Measurements from ENCODE around the gene RNF135. TPM values are rescaled to one million over a fixed set of nuclear protein-coding genes. Genes with fewer than 3 reads are reported as not detected.
"Not testable (repeated sequence)": the region's sequence is repeated elsewhere in the genome, so short reads cannot be mapped to it uniquely, and the experiment has no call there.

The RNF135 gene
- total RNA-seq, 2 experiments from 2014 or later: 7.8 to 8.7 TPM

GRCh38 chr17:30952638-30953393 is 18.0 kb upstream of the RNF135 start:
- CTCF ChIA-PET: interaction anchor here (0.6 kb wide), 1 partner anchor 34 kb away, joined by 3 read pairs; no protein-coding TSS in a partner anchor
- POLR2A ChIA-PET: no interaction called here

DNA sequence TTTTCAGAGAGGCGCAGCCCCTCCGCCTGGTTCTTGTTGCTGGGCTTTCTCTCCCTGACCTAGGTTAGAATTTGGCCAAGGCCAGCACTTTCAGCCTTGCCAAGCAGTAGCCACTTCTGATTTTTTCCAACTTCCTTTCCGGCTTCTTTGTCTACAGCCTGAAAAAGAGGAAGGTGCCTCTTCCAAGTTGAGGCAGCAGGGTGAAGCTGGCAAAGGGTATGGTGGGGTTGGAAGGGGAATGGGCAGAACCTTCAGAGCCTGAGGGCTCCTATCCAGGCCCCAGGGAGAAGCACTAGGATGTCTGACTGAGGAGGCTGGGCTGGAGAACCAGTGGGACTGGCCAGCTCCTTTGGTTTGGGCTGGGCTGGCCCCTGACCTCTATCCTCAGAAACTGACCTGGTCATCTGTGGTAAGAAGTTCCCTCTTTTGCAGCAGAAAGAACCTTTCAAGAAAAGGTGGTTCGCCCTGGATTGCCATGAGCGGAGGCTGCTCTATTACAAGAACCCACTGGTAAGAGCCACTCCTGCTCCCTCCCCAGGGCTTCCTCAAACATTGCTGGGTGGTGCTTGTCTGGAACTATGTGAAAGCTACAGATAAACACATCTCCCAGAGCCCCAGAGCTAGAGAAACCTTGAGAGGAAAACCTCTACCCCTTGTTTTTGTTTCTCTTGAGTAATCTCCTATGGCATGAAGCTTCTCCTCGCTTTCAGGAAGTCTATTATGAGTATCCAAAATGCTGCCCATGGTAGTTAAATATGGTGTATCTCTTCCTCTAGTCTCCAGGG is 16.6 kb upstream of the RNF135 start:
- ChIA-PET POLR2A (no interaction called here), CTCF (no interaction called here)

- POLR2A ChIA-PET: no interaction called here
- CTCF ChIA-PET: no interaction called here
Measured at GRCh38 chr17:30956764-30957374, 14.0 kb upstream of the RNF135 start.

GRCh38 chr17:30957741-30958140 is 13.1 kb upstream of the RNF135 start:
- ChIA-PET CTCF (no interaction called here), POLR2A (no interaction called here)

- ChIA-PET CTCF (no interaction called here), POLR2A (no interaction called here)
Measured at GRCh38 chr17:30958187-30958586, 12.7 kb upstream of the RNF135 start.

GRCh38 chr17:30961209-30962188 is 9.3 kb upstream of the RNF135 start:
- CTCF ChIA-PET: interaction anchor here (0.7 kb wide), 1 partner anchor 47 kb away, joined by 3 read pairs; no protein-coding TSS in a partner anchor
- POLR2A ChIA-PET: no interaction called here

DNA sequence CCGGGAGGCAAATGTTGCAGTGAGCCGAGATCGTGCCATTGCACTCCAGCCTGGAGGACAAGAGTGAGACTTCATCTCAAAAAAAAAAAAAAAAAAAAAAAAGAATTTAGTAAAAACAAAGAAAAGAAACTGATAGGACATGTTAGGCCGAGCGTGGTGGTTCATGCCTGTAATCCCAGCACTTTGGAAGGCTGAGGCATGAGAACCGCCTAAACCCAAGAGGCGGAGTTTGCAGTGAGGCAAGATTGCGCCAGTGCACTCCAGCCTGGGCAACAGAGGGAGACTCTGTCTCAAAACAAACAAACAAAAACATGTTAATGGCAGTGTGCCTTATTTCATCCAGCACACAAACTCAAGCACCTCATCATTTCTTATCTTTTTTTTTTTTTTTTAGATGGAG is 6.5 kb upstream of the RNF135 start:
- POLR2A ChIA-PET: not testable (repeated sequence)
- CTCF ChIA-PET: interaction anchor here (0.7 kb wide), 1 partner anchor 851 kb away, joined by 4 read pairs; no protein-coding TSS in a partner anchor

GRCh38 chr17:30964876-30965275 is 6.0 kb upstream of the RNF135 start:
- ChIA-PET POLR2A (no interaction called here), CTCF (no interaction called here)

DNA sequence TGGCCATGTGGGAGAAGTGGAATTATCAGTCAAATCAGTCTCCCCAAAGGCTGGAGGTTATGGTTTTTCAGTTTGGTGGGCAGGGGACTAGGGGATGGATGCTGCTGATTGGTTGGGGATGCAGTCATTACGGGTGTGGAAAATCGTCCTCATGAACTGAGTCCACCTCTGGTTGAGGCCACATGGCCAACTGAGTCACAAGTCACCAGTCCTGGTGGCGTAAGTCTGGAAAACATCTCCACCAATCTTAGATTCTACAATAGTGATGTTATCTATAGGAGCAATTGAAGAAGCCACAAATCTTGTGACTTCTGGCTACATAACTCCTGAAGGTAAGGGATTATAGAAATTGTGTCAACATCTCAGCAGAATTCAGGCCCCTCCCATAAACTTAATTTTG is 5.2 kb upstream of the RNF135 start:
- ChIA-PET POLR2A (no interaction called here), CTCF (no interaction called here)

GRCh38 chr17:30967911-30968310 is 2.9 kb upstream of the RNF135 start:
- POLR2A ChIA-PET: interaction anchor here (0.6 to 0.7 kb wide), 3 partner anchors 41 to 65 kb away, joined by 4 to 8 read pairs (median 5); no protein-coding TSS in a partner anchor
- CTCF ChIA-PET: not testable (repeated sequence)

DNA sequence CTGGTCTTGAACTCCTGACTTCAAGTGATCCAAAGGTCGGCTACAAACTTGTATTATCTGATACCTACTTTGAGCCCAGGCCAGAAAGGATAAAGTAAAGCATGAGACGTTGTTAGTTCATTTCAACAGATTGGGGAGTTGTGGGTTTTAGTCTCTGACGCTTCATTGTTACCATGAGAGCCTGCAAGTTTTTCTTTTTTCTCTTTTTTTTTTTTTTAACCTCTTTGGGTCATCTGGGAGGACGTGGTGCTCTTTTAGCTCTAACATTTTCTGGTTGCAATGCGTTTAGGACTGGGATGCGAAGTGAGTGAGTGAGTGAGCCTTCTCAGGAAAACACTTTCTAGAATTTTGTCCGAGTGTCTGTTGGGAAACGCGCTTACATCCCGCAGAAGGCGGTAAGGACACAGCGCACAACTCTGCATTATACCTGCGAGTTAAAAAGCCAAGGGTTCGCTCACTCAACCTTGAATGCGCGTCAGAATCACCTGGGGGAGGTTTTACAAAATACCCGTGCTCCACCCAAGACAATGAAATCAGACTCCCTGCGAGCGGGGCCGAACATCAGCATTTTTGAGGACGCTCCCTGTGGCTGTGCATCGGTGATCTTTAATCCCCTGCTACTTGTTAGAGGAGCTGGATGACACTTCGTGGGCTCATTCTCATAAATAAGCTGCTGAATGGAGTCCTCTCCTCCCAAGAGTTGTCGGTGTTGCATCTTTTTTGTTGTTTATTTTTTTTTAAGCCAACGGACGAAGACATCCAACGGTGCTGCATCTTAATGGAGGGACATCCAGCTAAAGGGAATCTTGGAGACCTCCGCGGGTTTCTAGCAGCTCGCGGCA is 629 bp upstream of the RNF135 start:
- ChIA-PET CTCF (interaction anchor here (0.5 to 1.8 kb wide), 3 partner anchors 37 to 101 kb away, joined by 3 to 5 read pairs (median 3); no protein-coding TSS in a partner anchor), POLR2A (no interaction called here)

GRCh38 chr17:30975042-30975820 is 4.4 kb downstream of the RNF135 start:
- POLR2A ChIA-PET: no interaction called here
- CTCF ChIA-PET: no interaction called here

DNA sequence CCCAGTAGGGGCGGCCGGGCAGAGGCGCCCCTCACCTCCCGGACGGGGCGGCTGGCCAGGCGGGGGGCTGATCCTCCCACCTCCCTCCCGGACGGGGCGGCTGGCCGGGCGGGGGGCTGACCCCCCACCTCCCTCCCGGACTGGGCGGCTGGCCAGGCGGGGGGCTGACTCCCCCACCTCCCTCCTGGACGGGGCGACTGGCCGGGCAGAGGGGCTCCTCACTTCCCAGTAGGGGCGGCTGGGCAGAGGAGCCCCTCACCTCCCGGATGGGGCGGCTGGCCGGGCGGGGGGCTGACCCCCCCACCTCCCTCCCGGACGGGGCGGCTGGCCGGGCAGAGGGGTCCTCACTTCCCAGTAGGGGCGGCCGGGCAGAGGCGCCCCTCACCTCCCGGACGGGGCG is 9.1 kb downstream of the RNF135 start:
- CTCF ChIA-PET, POLR2A ChIA-PET: not testable (repeated sequence)

DNA sequence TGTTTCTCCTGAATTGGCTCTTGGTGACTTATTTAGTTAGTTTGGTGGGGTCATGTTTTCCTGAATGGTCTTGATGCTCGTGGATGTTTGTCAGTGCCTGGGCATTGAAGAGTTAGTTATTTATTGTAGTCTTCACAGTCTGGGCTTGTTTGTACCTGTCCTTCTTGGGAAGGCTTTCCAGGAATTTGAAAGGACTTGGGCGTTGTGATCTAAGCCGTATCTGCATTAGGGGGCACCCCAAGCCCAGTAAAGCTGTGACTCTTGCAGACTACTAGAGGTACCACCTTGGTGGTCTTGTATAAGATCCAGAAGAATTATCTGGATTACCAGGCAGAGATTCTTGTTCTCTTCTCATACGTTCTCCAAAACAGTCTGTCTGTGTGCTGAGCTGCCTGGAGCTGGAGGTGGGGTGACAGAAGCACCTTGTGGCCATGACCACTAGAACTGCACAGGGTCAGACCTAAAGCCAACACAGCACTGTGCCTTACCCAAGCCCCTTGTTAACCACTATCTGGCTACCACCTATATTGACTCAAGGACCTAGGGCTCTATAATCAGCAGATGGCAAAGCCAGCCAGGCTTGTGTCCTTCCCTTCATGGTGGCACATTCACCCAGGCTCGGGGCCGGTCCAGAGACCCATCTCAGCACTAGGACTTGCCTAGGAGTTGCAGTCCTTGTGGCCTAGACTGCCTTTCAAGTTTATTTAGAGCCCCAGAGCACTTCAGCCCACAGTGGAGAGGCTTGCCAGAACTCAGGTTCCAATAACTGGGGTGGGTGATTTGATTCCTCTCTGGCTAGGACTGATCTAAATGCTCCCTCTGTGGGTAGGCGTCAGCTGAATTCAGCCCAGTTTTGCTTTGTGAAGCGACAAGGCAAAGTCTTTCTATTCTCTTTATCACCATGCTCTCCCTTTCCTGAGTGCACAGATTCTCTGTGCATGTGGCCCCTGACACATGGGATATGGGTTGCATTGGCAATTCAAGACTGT is 11.0 kb downstream of the RNF135 start:
- POLR2A ChIA-PET: no interaction called here

GRCh38 chr17:30982855-30983254 is 12.0 kb downstream of the RNF135 start:
- ChIA-PET POLR2A (interaction anchor here (0.6 kb wide), 1 partner anchor 337 kb away, joined by 3 read pairs; no protein-coding TSS in a partner anchor), CTCF (no interaction called here)

More for the DNA sequence above, 11.0 kb downstream of the RNF135 start:
- CTCF ChIA-PET: no interaction called here

- POLR2A ChIA-PET: no interaction called here
- CTCF ChIA-PET: no interaction called here
Measured at GRCh38 chr17:30990458-30990857, 19.6 kb downstream of the RNF135 start.

DNA sequence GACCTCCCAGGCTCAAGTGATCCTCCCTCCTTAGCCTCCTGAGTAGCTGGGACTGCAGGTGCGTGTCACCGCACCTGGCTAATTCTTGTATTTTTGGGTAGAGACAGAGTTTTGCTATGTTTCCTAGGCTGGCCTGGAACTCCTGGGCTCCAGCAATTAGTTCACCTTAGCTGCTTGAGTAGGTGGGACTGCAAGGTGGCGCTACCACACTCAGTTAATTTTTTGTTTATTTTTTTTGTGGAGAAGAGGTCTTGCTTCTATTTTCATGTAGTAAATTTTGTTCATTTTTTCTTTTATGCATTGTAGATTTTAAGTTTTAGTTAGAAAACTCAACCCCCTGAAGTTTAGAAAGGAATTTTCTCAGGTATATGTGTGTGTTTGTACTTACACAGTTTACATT is 21.7 kb downstream of the RNF135 start:
- CTCF ChIA-PET: no interaction called here

More for the DNA sequence above, 21.7 kb downstream of the RNF135 start:
- POLR2A ChIA-PET: no interaction called here
